Hematopoietic multipotent progenitor cell treated with erythropoietin and hydrocortisone succinate and interleukin-3 and kit ligand, for 8 days (in vitro differentiated cells): Measurements from ENCODE around the gene SLC7A10.
"Not testable (repeated sequence)": the region's sequence is repeated elsewhere in the genome, so short reads cannot be mapped to it uniquely, and the experiment has no call there.

ENCODE experiments used
- DNase-seq: peaks from one replicate; pipeline ENCODE4 v3.0.0-alpha.2; 2015

Gene SLC7A10

DNA sequence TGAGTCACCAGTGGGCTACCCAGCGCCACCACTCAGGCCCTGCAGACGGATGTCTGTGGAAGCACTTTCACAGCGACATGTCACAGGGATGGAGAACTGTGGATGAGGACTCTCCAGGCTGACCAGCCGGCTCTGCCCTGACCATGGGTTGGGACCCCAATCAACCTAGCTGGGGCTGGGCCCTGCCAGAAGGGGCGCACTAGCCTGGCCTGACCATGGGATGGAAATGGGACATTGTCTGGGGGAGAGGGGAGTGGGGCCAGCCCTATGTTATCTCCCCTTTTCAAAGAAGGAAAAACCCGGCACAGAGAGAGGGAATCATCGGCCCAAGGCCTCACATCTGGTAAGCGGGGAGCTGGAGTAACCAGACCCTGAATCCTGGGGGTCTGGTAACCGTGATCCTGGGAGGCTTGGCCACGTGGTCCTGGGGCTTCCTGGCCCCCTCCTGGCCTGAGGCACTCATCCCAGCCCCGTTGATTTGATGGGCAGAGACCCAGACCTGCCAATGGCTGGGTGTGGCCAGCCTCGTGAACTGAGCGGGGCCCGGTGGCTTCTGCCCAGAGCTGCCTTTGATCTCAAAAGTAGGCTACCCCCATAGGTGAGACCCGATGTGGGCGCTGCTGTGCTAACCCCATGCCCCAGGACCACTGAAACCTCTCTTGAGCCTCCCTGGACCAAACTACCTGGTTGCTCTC is 11.2 kb upstream of the SLC7A10 start:
- DNase-seq, result no peak

DNA sequence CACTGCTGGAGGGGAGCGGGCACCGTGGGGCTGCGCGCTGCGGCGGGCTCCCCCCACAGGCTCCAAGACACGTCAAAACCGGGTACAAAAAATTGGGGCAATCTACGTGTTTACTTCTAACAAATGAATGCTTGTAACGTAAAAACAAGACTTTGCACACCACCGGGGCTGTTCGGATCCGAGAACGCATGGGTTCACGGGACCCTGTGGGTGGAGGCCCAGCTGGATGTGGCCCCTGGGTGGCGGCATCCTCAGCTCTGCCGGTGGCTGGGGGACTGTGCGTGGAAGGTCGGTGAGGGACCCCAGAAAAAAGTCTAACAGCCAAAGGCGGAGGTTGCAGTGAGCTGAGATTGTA is 10.3 kb upstream of the SLC7A10 start:
- no peak for DNase-seq

DNA sequence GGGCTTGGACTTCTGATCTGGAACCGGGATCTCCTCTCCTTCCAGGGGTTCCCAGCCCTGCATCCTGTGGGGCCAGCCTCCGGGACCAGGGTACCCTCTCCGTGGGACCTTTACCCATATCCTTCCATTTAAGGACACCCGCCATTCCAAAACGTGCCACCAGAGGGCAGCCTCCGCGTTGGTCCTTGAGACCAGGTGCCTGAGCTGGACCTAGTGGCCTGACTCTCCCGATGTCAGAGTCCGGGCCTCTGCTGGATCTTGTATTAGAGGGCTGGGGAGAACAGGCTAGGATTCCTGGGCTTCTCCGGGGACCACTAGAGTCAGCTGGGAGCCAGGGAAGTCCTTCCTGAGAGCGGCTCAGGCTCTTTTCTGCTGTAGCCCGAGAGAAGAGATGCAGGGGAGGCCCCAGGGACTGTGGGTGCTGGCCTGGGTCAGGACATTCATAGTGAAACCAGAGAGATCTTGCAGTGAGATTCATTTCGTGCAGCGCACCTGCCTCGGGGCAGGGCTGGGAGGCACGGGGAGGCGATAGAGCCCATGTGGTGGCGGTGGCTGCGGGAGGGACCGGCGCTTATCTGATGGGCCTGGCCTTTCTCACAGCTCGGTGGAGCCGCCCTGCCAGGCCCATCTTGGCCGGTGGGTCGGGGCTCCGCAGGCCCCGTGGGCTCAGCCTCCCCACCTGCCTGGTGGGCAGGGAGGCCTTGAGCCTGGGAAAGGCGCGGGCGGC is 9.8 kb upstream of the SLC7A10 start:
- DNase-seq, result peak; percentile 64

DNA sequence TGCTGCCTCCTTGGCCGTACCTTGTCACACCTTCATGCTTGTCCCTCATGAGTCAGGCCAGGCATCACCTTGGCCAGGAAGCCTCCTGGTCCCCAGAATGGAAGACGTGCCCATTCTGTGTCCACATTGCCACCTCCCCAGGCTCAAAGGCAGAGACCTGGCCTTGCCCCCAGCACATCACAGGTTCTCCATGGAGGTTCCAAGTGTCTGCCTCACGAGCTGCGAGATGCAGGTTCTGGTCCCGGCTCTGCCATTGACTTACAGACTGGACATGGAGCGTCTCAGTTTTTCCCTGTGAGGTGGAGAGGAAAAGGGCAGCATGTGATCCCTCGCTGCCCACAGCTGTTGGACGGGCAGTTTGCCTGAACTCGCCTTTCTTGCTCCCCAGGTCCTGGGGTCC is 9.1 kb upstream of the SLC7A10 start:
- no peak for DNase-seq

DNA sequence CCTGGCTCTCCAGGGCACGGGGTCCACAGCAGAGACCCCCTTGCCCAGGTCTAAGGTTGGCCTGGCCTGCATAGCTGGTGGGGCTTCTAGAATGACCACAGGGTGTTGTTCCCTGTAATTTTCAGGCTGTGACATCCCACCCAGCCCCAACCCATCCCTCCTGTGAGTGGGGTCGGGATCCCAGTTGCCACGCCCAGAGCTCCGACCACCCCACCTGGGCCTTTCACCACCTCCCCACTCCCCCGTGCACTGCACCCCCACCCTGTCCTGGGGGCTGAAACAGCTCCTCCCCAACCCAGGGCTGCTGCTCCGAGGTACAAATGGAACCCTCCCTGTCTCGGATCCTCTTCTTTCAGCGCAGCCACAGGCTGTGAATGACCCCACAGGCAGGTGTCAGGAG is 8.4 kb upstream of the SLC7A10 start:
- no peak for DNase-seq

DNA sequence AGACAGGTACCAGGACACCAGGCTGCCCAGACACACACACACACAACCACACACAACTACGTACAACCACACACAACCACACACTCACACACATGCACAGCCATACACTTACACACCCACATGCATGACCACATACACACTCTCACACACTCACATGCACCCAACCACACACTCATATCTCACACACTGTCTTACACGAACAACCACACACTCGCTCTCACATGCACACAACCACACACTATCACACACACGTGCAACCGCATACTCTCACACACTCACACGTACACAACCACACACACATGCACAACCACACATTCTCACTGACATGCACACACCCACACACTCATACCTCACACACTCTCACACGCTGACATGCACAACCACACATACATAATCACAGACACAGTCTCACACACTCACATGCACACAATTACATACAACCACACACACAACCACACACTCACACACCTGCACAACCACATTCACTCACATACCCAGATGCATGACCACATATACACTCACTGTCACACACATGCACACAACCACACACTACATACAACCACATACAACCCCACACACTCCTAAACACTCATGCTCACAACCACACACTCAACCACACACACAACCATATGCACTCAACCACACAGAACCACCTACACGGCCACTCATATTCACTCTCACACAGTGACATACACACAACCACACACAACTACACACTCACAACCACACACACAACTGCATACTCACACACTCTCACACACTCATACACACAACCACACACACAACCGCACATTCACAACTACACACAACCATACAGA is 7.6 kb upstream of the SLC7A10 start:
- DNase-seq, result no peak

DNA sequence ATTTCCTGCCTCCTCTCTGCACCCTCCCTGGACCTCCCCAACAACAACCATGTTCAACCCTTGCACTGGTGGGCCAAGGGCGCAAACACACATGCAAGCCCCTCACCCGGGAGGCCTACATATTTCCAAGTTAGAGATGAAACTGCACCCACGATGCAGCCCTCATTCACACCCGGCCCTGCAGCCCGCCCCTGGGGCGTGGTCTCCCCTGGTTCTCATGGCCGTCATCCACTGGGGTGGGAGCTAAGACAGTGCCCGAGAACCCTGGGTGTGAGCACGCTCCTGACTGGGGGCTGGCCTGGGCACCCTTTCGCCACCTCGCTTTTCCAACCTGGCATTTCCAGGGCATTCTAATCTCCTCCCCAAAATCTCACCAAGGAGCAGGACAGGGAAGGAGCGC is 7.0 kb upstream of the SLC7A10 start:
- DNase-seq, result no peak

DNA sequence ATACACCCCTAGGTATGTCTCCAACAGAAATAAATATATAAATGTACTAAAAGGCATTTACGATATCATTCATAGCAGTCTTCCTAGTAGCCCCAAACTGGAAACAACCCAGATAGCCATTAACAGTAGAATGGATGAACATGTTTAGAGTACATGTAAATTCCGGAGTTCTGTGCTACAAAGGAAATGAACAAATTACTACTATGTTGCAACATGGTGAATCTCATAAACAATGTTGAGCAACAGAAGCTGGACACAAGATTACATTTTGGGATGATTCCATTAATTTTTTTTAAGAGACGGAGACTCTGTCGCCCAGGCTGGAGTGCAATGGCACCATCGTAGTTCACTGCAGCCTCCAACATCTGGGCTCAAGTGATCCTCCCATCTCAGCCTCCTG is 5.9 kb upstream of the SLC7A10 start:
- DNase-seq, result no peak

DNA sequence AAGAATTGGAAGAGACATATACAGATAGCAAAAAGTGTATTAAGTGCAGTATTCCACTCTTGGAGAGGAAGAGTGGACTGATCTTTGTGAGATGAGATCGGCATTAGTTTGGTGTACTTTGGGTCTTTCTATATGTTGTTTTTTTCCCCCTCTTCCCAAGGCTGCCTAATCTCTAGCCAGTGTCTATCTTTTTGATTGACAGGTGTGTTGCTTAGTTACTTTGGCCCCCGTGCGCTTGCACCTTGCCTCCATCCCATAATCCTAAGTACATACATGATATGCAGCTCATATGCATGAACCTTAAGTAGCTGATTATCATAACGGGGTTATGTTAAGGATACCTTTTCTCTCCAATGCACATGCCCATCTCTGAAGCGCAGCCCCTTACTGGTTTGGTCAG is 4.3 kb upstream of the SLC7A10 start:
- no peak for DNase-seq

DNA sequence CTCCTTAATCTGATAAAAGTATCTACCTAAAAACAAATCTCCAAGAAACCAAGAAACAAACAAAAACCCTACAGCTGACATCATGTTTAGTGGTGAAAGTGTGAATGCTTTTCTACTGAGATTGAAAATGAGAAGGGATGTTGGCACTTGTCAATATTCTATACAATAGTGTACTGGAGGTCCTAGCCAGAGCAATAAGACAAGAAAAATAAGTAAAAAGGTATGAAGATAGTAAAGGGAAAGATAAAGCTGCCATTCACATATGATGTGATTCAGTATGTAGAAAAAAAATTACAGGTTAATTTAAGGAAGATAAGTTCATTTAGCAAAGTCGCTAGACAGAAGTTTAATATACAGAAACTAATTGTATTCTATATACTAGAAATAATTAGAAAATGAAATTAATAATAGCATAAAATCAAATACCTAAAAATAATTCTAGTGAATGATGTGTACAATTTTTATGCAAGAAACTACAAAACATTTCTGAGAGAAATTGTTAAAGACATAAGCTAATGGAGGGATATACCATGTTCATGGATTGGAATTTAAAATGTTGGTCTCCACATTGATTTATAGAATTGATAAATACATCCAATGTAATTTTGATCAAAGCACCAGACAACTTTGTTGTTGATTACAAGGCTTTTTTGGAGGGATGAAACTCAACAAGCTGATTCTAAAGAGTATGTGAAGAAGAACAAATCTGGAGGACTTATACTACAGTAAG is 2.4 kb upstream of the SLC7A10 start:
- no peak for DNase-seq

DNA sequence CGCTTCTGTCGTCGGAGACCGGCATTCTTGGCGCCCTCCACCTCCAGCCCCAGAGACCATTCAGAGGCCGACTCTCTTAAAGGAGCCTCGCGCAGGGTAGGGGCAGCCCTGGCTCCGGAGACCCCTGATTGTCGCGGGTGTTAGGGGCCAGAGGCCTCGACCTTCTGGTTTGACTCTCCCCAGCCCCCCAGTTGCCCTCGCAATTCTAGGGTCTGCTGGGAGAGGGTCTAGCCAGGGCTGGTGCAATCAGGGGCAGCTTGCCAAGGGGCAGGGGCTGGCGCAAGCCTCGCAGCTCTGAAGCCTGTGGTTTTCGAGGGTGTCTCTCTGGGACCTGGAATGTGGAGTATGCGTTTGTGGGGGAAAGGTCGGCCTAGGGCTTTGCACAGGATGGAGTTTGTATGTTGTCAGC is 1.6 kb upstream of the SLC7A10 start:
- no peak for DNase-seq

DNA sequence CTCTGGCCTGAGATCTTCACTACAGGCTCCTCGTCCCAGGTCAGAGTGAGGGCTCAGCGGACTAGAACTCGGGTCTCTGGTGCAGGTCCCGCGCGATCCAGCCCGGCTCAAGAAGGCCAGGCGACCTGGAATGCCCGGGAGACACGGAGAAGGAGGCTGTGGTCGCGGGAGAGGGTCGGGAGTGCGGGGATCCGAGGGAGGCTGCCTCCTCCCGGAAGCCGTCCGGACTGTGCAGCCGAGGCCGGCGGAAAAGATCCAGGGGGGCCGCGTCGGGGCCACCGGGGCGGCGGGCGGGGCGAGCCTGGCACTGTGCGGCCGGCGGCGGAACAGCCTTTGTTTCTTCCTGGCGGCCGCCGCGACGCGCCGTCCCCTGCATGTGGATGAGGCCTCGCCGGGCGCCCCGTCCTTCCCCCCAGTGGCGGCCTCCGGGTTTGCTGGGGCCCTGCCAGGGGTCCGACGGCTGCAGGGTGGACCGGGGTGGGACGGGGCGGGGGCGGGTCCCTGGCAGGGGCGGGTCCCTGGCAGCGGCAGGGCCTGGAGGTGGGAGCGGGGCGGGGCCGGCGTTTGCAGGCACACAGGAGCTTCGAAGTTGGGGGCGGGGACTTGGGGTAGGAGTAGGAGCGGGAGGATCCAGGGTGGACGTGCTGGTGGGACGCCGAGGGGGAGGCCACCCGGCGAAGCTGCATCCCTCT is 1.0 kb upstream of the SLC7A10 start:
- no peak for DNase-seq

DNA sequence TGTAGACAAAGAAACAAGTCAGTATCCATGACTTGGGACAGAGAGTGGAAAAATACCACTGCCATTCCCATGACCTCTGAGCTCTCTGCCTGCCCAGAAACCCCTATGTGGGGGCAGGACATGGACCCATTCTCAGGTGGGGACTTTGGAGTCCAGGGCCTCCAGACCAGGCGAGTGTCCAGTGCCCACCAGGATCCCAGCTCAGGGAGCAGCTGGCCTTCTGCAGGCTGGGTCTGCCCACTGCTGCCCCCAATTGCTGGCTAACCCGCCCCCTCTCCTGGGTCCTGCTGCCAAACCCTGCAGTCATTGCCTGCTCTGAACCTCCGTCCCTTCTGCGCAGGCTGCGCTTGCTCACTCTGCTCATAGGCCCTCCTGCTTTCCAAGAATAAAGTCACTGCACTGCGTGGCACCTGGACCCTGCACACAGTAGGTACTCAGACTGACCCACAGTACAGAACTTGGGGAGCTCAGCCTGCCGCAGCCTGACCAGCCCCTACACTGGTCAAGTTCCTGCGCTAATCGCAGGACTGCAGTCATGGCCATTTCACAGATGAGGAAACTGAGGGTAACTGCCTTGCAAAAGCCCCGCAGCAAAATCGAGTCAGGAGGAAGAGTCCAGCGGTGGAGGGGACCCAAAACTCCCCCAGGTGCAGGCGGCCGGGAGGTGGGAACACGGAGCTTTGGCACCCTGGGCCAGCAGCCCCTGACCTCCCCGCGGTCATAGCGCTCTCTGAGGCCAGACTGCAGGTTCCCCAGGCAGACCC is 774 bp downstream of the SLC7A10 start:
- no peak for DNase-seq

DNA sequence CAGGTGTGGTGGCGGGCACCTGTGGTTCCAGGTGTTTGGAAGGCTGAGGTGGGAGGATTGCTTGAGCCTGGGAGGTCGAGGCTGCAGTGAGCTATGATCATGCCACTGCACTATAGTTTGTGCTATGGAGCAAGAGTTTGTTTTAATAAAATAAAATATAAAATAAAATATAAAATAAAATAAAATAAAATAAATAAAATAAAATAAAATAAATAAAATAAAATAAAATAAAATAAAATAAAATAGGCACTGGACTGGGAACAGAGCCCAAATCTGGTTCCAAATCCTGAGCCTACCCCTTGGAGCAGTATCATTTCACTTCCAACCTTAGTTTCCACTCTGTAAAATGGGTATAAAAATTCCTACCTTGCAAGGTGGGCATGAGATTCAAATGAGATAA is 3.4 kb downstream of the SLC7A10 start:
- not testable (repeated sequence) for DNase-seq

DNA sequence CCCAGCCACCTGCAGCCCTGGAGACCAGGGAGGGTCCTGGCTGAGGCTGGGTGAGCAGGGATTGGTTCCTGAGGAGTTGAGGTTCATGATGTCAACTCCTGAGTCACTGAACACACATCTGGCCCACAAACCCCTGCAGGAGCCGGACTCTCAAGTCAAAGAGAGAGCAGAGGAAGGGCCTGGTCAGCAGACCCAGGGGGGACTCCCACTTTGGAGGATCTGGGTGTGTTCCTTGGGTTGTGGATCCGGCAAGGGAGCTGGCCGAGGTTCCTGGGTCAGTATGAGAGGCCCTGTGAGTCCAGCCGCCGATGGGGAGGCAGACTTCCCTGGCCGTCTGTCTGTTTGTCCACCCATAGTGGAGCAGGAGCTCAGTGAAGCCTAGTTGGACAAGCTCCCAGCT is 4.0 kb downstream of the SLC7A10 start:
- DNase-seq, result no peak

DNA sequence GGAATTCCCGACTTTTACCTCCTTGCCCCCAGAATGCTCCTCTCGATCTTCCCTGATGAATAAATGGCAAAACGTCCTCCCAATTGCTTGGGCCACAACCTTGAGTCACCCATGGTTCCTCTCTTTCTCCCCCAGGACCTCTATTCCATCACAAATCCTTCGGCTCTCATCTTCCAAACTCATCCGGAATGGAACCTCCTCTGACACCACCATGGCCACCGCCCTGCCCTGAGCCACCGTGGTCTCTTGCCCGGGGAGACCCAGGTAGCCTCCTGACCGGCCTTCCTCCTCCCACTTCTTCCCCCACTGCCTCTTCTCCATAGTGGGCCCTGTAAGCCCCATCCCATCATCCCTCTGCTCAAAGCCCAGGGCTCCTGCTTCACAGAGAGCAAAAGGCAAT is 4.9 kb downstream of the SLC7A10 start:
- no peak for DNase-seq

DNA sequence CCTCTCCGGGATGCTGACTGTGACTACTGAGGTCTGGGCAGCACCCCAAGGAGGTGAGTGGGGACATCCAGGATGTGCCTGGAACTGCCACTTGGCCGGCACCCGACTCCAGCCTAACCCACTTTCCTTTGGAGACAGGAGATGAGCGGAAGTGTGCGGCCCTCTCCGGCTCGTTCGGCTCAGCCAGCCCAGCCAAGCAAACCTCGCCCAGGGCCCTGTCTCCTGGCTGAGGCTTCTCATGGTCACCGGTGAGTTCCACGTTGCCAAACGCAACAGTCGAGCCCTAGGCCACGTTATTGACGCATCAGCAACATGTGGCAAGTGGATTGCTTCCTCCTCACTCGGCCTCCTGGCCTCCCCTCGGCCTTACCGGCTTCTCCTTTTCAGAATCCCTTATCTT is 5.5 kb downstream of the SLC7A10 start:
- DNase-seq, result no peak

DNA sequence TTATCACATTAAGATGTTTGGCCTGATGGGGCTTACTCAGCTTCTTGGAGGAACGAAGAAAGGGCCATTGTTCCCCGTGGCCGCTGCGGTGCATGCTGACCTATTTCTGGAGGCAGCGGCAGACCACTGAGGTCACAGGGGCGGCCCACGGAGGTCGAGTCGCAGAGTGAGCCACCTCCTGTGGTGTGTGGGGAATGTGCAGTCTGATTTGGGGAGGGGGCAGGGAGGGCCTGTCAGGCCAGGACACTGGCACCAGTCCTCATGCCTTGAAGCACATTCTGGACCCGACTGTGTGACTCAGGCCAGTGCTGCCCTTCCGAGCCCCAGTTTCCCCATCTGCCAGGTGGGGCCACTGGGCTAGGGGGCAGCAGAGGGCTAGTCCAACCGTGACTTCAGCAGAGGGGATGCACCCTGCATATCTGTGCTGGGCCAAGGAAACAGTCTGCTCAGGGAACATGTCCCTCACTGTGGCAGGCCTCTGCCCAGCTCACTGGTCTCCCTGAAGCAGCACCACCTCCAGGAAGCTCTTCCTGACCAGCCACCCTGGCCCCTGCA is 6.3 kb downstream of the SLC7A10 start:
- DNase-seq, result no peak

DNA sequence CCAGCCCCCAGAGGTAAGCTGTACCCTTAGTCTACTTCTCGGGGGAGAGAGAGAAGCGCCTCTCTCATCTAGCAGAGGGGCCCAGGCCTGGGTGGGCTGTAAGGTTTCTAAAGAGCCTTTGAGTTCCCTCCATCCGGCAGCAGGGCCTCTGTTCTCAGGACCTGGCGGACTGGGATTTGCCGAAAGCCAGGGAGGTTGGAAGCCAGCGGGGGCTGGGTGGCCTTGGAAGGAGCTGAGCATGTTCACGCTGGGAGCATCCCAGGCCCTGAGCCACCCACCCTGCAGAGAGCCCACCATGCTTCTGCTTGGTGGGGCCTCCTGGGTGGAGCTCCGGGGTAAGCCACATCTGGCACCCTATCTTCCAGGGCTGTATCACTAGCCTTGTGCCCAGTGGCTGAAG is 7.8 kb downstream of the SLC7A10 start:
- no peak for DNase-seq

DNA sequence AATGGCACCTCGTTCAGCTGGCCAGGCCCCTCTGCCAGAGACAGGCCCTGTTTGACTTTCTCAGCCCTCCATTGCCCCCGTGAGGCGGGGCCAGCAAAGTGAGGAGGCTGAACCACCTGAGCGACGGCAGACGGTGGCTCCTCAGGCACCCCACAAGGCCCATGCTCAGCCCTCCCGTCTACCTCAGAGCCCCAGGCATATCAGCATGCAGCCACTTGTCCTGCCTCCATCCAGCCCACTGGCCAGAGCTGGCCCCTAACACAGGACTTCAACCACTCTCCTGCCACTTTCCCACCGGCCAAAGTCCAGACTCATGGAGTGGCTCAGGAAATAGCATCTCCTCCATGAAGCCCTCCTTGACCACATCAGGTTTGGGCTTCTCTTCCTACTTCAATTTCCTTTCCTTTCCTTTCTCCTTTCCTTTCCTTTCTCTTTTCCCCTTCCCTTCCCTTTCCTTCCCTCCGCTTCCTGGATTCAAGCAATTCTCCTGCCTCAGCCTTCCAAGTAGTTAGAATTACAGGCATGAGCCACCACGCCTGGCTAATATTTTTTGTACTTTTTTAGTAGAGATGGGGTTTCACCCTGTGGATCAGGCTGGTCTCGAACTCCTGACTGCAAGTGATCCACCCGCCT is 9.3 kb downstream of the SLC7A10 start:
- no peak for DNase-seq
